Stimulated activated naive CD4-positive, alpha-beta T cell treated with Interleukin-2 at 50 U/mL for 16 hours (primary cell): Measurements from ENCODE around the gene SERPINB6.
"Not testable (repeated sequence)": the region's sequence is repeated elsewhere in the genome, so short reads cannot be mapped to it uniquely, and the experiment has no call there.

Experiments
- DNase-seq: peaks from one replicate; lab custom pipeline; 2025; lab: John Stamatoyannopoulos, UW

SERPINB6 gene

GRCh38 chr6:2938632-2939083 lies 32.7 kb downstream of the SERPINB6 start:
- DNase-seq, result no peak

GRCh38 chr6:2938004-2938631 lies 33.2 kb downstream of the SERPINB6 start:
- no peak for DNase-seq

- DNase-seq, result no peak
Observed at GRCh38 chr6:2937627-2938003, 33.8 kb downstream of the SERPINB6 start.

GRCh38 chr6:2935566-2936291 lies 35.6 kb downstream of the SERPINB6 start:
- no peak for DNase-seq

GRCh38 chr6:2934057-2934456 lies 37.3 kb downstream of the SERPINB6 start:
- no peak for DNase-seq

GRCh38 chr6:2932911-2933310 lies 38.5 kb downstream of the SERPINB6 start:
- DNase-seq, result not testable (repeated sequence)

GRCh38 chr6:2931970-2932748 lies 39.2 kb downstream of the SERPINB6 start:
- peak; percentile 75 for DNase-seq

- DNase-seq, result no peak
Observed at GRCh38 chr6:2931055-2931454, 40.3 kb downstream of the SERPINB6 start.

GRCh38 chr6:2927931-2928330 lies 43.4 kb downstream of the SERPINB6 start:
- DNase-seq, result not testable (repeated sequence)

GRCh38 chr6:2925842-2926747 lies 45.3 kb downstream of the SERPINB6 start:
- not testable (repeated sequence) for DNase-seq

- no peak for DNase-seq
Observed at GRCh38 chr6:2921520-2922115, 49.7 kb downstream of the SERPINB6 start.

- no peak for DNase-seq
Observed at GRCh38 chr6:2920671-2921112, 50.7 kb downstream of the SERPINB6 start.

- DNase-seq, result no peak
Observed at GRCh38 chr6:2919886-2920285, 51.5 kb downstream of the SERPINB6 start.

- no peak for DNase-seq
Observed at GRCh38 chr6:2919401-2919800, 52.0 kb downstream of the SERPINB6 start.

GRCh38 chr6:2918936-2919335 lies 52.4 kb downstream of the SERPINB6 start:
- DNase-seq, result no peak

GRCh38 chr6:2917801-2918445 lies 53.4 kb downstream of the SERPINB6 start:
- no peak for DNase-seq

- DNase-seq, result no peak
Observed at GRCh38 chr6:2917065-2917464, 54.3 kb downstream of the SERPINB6 start.

- DNase-seq, result no peak
Observed at GRCh38 chr6:2916158-2916925, 55.0 kb downstream of the SERPINB6 start.

- no peak for DNase-seq
Observed at GRCh38 chr6:2915150-2915549, 56.2 kb downstream of the SERPINB6 start.

- no peak for DNase-seq
Observed at GRCh38 chr6:2914318-2914660, 57.1 kb downstream of the SERPINB6 start.
